GM12878 (cell line): ENCODE results near the gene TGFBI. TPM values are rescaled to one million over a fixed set of nuclear protein-coding genes. Genes with fewer than 3 reads are reported as not detected.

Experiments used
- ATAC-seq: fragments of 200-7000 bp; cut with Tn5 transposase; 3 replicates; pipeline ENCODE4 v1.9.1; 2020; ENCODE audit warnings: mild to moderate bottlenecking, moderate library complexity
- BruUV-seq: library from RNA; stranded (reverse); fragments of 400-500 nt; replicated peaks from 2 replicates; lab custom pipeline; 2021; lab: Mats Ljungman, UMichigan
- CTCF ChIA-PET: fragments of 300-600 bp; sonication (Branson Sonifier 250); formaldehyde crosslinking; extraction: SDS; loops from one replicate; lab custom pipeline; 2021; ENCODE audit warnings: inconsistent platforms; lab: Yijun Ruan, JAX
- POLR2A ChIA-PET: fragments of 350-600 bp; formaldehyde crosslinking; extraction: SDS; loops from one replicate; lab custom pipeline; 2021; ENCODE audit warnings: inconsistent platforms; lab: Charles Lee
- RAD21 ChIA-PET: fragments of 300-600 bp; sonication (Branson Sonifier 250); formaldehyde crosslinking; loops from one replicate; lab custom pipeline; 2023; ENCODE audit warnings: antibody characterized with exemption; ENCODE audit not compliant: unreplicated experiment; lab: Charles Lee
- SMC1A ChIA-PET: fragments of 300-600 bp; sonication (Branson Sonifier 250); formaldehyde crosslinking; loops from one replicate; lab custom pipeline; 2023; ENCODE audit not compliant: unreplicated experiment, uncharacterized antibody; lab: Charles Lee
- DNase-seq: peaks from one replicate; pipeline ENCODE4 v3.0.0-alpha.2; 2011; ENCODE audit warnings: low read depth, low spot score
- FAIRE-seq: peaks from 3 replicates; lab custom pipeline; 2011; peaks lifted over from hg19 to GRCh38; lab: Jason Lieb, UNC
- H2AFZ ChIP-seq: 2 replicates; pipeline ENCODE4 v1.6.0; 2011; ENCODE audit warnings: low read depth, low read length, control low read depth; ENCODE audit not compliant: control insufficient read depth
- H3K27ac ChIP-seq: 2 replicates; pipeline ENCODE4 v1.5.1; 2011; ENCODE audit warnings: control low read depth; ENCODE audit not compliant: control insufficient read depth, insufficient read depth
- H3K27me3 ChIP-seq, 2 experiments: replicated peaks in 1 of 2; 2 replicates each; pipeline versions ENCODE4 v1.6.0 to v1.6.1; 2011; ENCODE audit warnings: low read length in 1 of 2; ENCODE audit not compliant: control insufficient read depth in 2 of 2, insufficient read depth in 2 of 2
- H3K36me3 ChIP-seq, 2 experiments: 2 replicates each; pipeline ENCODE4 v1.5.1; 2011; ENCODE audit warnings: low read length in 1 of 2; ENCODE audit not compliant: control insufficient read depth in 2 of 2, insufficient read depth in 2 of 2
- H3K4me1 ChIP-seq: 2 replicates; pipeline ENCODE4 v1.6.1; 2011; ENCODE audit warnings: mild to moderate bottlenecking, low read length, moderate library complexity, mixed read lengths; ENCODE audit not compliant: control insufficient read depth, insufficient read depth
- H3K4me2 ChIP-seq: 2 replicates; pipeline ENCODE4 v1.6.0; 2011; ENCODE audit warnings: control low read depth; ENCODE audit not compliant: control insufficient read depth, insufficient read depth
- H3K4me3 ChIP-seq: fragments of 200-600 bp; sonication (generic); 2 replicates; pipeline ENCODE4 v1.5.1; 2016
- H3K79me2 ChIP-seq: 2 replicates; pipeline ENCODE4 v1.6.0; 2011; ENCODE audit warnings: low read length; ENCODE audit not compliant: control insufficient read depth, insufficient read depth
- H3K9ac ChIP-seq: 2 replicates; pipeline ENCODE4 v1.8.0; 2011; ENCODE audit warnings: low read length, control low read depth, mixed read lengths; ENCODE audit not compliant: control insufficient read depth, insufficient read depth
- H3K9me3 ChIP-seq: replicated peaks from 3 replicates; pipeline ENCODE4 v1.5.1; 2011; ENCODE audit warnings: mild to moderate bottlenecking, low read length; ENCODE audit not compliant: control insufficient read depth, insufficient read depth
- H4K20me1 ChIP-seq: 2 replicates; pipeline ENCODE4 v1.6.0; 2011; ENCODE audit not compliant: control insufficient read depth, insufficient read depth
- BMI1 ChIP-seq: fragments of 450-650 bp; IDR thresholded peaks from 2 replicates; pipeline ENCODE4 v1.6.1; 2016; ENCODE audit warnings: mild to moderate bottlenecking, moderate library complexity, borderline replicate concordance
- ETV6 ChIP-seq, 2 experiments: fragments of 450-650 bp in 1 of 2; IDR thresholded peaks in 1 of 2; conservative IDR thresholded peaks in 1 of 2; 2 replicates each; pipeline ENCODE4 v1.6.1; 2014; ENCODE audit warnings: antibody characterized with exemption in 1 of 2, borderline replicate concordance in 1 of 2, low read depth in 1 of 2, mild to moderate bottlenecking in 1 of 2, moderate library complexity in 1 of 2
- HDAC6 ChIP-seq: fragments of 200-600 bp; sonication (generic); IDR thresholded peaks from one replicate; pipeline ENCODE4 v1.8.0; 2017; ENCODE audit warnings: antibody characterized with exemption; ENCODE audit not compliant: unreplicated experiment
- HSF1 ChIP-seq: fragments of 150-350 bp; IDR thresholded peaks from 2 replicates; pipeline ENCODE4 v1.6.1; 2014; ENCODE audit warnings: mild to moderate bottlenecking, low read depth, low read length
- KLF5 ChIP-seq: fragments of 450-650 bp; IDR thresholded peaks from 2 replicates; pipeline ENCODE4 v1.6.1; 2014; ENCODE audit warnings: mild to moderate bottlenecking; ENCODE audit not compliant: partially characterized antibody
- NBN ChIP-seq: fragments of 450-650 bp; IDR thresholded peaks from 2 replicates; pipeline ENCODE4 v1.6.1; 2016
- POLR2AphosphoS5 ChIP-seq: IDR thresholded peaks from 2 replicates; pipeline ENCODE4 v1.6.1; 2011; ENCODE audit warnings: mild to moderate bottlenecking, low read length, inconsistent platforms
- POU2F2 ChIP-seq: IDR thresholded peaks from 3 replicates; pipeline ENCODE4 v1.6.1; 2011; ENCODE audit warnings: low read depth, mild to moderate bottlenecking, low read length, borderline replicate concordance
- REST ChIP-seq: IDR thresholded peaks from 2 replicates; pipeline ENCODE4 v1.6.1; 2012; ENCODE audit warnings: mild to moderate bottlenecking, low read depth, low read length
- TCF3 ChIP-seq: IDR thresholded peaks from 2 replicates; pipeline ENCODE4 v1.6.1; 2012; ENCODE audit warnings: low read depth, mild to moderate bottlenecking, low read length, borderline replicate concordance; ENCODE audit not compliant: insufficient read depth
- ZBTB40 ChIP-seq: fragments of 450-650 bp; IDR thresholded peaks from 2 replicates; pipeline ENCODE4 v1.6.1; 2016; ENCODE audit warnings: mild to moderate bottlenecking, moderate library complexity, borderline replicate concordance
- ZNF622 ChIP-seq: fragments of 450-650 bp; IDR thresholded peaks from 2 replicates; pipeline ENCODE4 v1.6.1; 2017; ENCODE audit warnings: mild to moderate bottlenecking, inconsistent platforms
- ZSCAN29 ChIP-seq: fragments of 450-650 bp; IDR thresholded peaks from 2 replicates; pipeline ENCODE4 v1.6.1; 2017; ENCODE audit warnings: mild to moderate bottlenecking, moderate library complexity
- whole genome bisulfite sequencing: methylation state at CpG from one replicate; pipeline ENCODE4 v1.1.6; 2016; ENCODE audit warnings: low lambda C conversion rate; ENCODE audit not compliant: insufficient replicate concordance, insufficient coverage; ENCODE audit errors: missing lambda C conversion rate; 5-methylcytosine and 5-hydroxymethylcytosine counted together
- in situ Hi-C: fragments of 300-500 bp; cut with MboI; formaldehyde crosslinking; loops from 9 replicates; pipeline ENCODE4 v1.14.3; 2018; ENCODE audit warnings: mixed read lengths
- intact Hi-C: fragments of 100-400 bp; cut with micrococcal nuclease; formaldehyde crosslinking; loops from one replicate; pipeline ENCODE4 v1.14.2; 2022; ENCODE audit not compliant: unreplicated experiment
- polyA plus RNA-seq, 11 experiments: library from polyadenylated mRNA; depleted of rRNA in 4 of 11; unstranded in 6 of 11; stranded (reverse) in 5 of 11; fragments of >200 nt; fragmentation: Nextera tagmentation in 4 of 11; fragmentation: Illumina TruSeq in 1 of 11; extraction: Ambion mirVana in 4 of 11; extraction: Trizol in 1 of 11; gene quantifications; 1 replicate in 1 of 11; 2 replicates in 10 of 11; pipeline versions ENCODE4 v1.2.1 to v1.2.3, GENCODE V29; 2011 to 2016; ENCODE audit warnings: inconsistent platforms in 2 of 11, missing spikeins in 2 of 11, low read depth in 1 of 11
- total RNA-seq, 4 experiments: library from RNA; depleted of rRNA in 3 of 4; stranded (reverse); fragments of >200 nt in 3 of 4; fragmentation: Illumina TruSeq in 1 of 4; extraction: Trizol in 1 of 4; gene quantifications; 2 replicates each; pipeline versions ENCODE4 v1.2.1 to v1.2.3, GENCODE V29; 2013 to 2021

The TGFBI gene
- total and polyA plus RNA-seq, 10 of the 15 experiments (the other 5 are each of a cell fraction or from before 2014, with no cell fraction given) = 0.12 to 1.8 (median 0.19) TPM

- Histone ChIP-seq H3K27me3 (peaks cover 0 to 5% of the 10 kb centered on the region in 2 experiments; a peak in 2 of 4 replicates), H3K36me3 (no peaks in the 10 kb centered on the region), H3K79me2 (no peaks in the 10 kb centered on the region), H3K9ac (no peak overlapping the region), H3K4me3 (no peak overlapping the region), H3K27ac (no peak overlapping the region), H4K20me1 (no peaks in the 10 kb centered on the region), H2AFZ (no peak overlapping the region)
- in situ Hi-C loops = no loop called here
- FAIRE-seq = no peak
- intact Hi-C loops = no loop called here
- 38% methylated on average over 4 of the region's 4 CpGs for WGBS
- POLR2A ChIA-PET = no interaction called here
- no peak for DNase-seq
- RAD21 ChIA-PET = no interaction called here
- SMC1A ChIA-PET = interaction anchor here (1.0 to 3.4 kb wide), 3 partner anchors 8 to 18 kb away, joined by 3 to 8 read pairs (median 3); no protein-coding TSS in a partner anchor
- CTCF ChIA-PET = interaction anchor here (1.0 to 2.3 kb wide), 2 partner anchors 9 to 10 kb away, joined by 3 to 6 read pairs; no protein-coding TSS in a partner anchor
- TF ChIP-seq POLR2AphosphoS5 (no peak), ZBTB40 (no peak), KLF5 (no peak), POU2F2 (no peak), NBN (no peak), BMI1 (no peak), ZSCAN29 (no peak), ETV6 (conservative IDR thresholded peaks at IDR 0.05 in 1 of 2, IDR thresholded peaks at IDR 0.05 in 1 of 2; ENCODE audit: borderline replicate concordance in 1 of 2, low read depth in 1 of 2) (no peak), REST (no peak), HDAC6 (no peak), TCF3 (no peak), ZNF622 (no peak), HSF1 (no peak)
- TF ChIP-seq, all 136 proteins: peak for 0
- H3K9me3 ChIP-seq = no peaks in the 10 kb centered on the region
- H3K4me1 ChIP-seq = no peaks in the 10 kb centered on the region
- no peak for ATAC-seq
- no TSS peak for BruUV-seq
- H3K4me2 ChIP-seq = no peak overlapping the region
Measured at GRCh38 chr5:136090319-136090718, 61.5 kb downstream of the TGFBI start.
